Glutamatergic neuron (in vitro differentiated cells): ENCODE results near the gene PDCD5. TPM values are rescaled to one million over a fixed set of nuclear protein-coding genes. Genes with fewer than 3 reads are reported as not detected.
A peak's percentile ranks its signal among the peaks of the same experiment; 100 is the strongest.
"Not testable (repeated sequence)": the region's sequence is repeated elsewhere in the genome, so short reads cannot be mapped to it uniquely, and the experiment has no call there.

Source experiments
- DNase-seq: peaks from one replicate; pipeline ENCODE4 v3.0.0; 2022
- H3K27ac Mint-ChIP-seq: one replicate; pipeline ENCODE4 v1.8.0; 2020; ENCODE audit warnings: mild to moderate bottlenecking, mixed read lengths, inconsistent platforms; ENCODE audit not compliant: unreplicated experiment
- H3K27me3 Mint-ChIP-seq: one replicate; pipeline ENCODE4 v1.8.0; 2020; ENCODE audit warnings: mild to moderate bottlenecking, moderate library complexity, mixed read lengths, inconsistent platforms; ENCODE audit not compliant: unreplicated experiment
- H3K36me3 Mint-ChIP-seq: one replicate; pipeline ENCODE4 v1.8.0; 2020; ENCODE audit warnings: mild to moderate bottlenecking, mixed read lengths, inconsistent platforms; ENCODE audit not compliant: unreplicated experiment
- H3K4me1 Mint-ChIP-seq: one replicate; pipeline ENCODE4 v1.8.0; 2020; ENCODE audit warnings: mild to moderate bottlenecking, low read depth, mixed read lengths, inconsistent platforms; ENCODE audit not compliant: unreplicated experiment
- H3K4me3 Mint-ChIP-seq: one replicate; pipeline ENCODE4 v1.8.0; 2020; ENCODE audit warnings: mild to moderate bottlenecking, mixed read lengths, inconsistent platforms; ENCODE audit not compliant: unreplicated experiment
- H3K9me3 Mint-ChIP-seq: one replicate; pipeline ENCODE4 v1.8.0; 2020; ENCODE audit warnings: mild to moderate bottlenecking, moderate library complexity, mixed read lengths, inconsistent platforms; ENCODE audit not compliant: unreplicated experiment
- total RNA-seq: library from RNA; stranded (reverse); fragmentation: NEBNext Ultra II Directional; extraction: Animal tissue kit (Norgen Biotek cat#: 25700); gene quantifications from one replicate; pipeline ENCODE4 v1.2.1, GENCODE V29; 2021; ENCODE audit not compliant: unreplicated experiment
- TF ChIP-seq, protein P1 (sequence below): fragments of 200-600 bp; sonication (generic); IDR thresholded peaks from one replicate; pipeline ENCODE4 v1.5.0; 2021; ENCODE audit not compliant: partially characterized antibody, unreplicated experiment

PDCD5 gene
- total RNA-seq, 1 donor from 2014 or later = 122 TPM

DNA sequence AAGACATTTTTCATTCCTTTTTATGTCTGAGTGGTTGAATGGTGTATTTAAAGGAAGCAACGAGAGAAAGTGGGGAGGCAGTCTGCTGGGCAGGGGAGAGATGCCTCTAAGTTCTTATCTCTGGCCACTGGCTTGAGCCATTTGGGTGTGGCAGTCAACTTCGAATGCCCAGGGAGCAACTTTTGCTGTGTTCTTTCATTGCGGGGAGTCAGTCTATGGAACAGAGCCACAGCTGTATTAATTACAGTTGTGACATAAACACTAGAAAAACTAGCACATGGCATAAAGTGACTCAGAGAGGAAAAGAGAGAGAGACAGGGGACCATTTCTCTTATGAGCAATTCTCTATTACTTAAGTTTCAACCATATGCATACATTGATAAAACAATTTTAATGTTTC, 40.4 kb upstream of the PDCD5 start:
- H3K9me3 Mint-ChIP-seq = no peaks in the 10 kb centered on the region
- TF ChIP-seq, protein P1, sequence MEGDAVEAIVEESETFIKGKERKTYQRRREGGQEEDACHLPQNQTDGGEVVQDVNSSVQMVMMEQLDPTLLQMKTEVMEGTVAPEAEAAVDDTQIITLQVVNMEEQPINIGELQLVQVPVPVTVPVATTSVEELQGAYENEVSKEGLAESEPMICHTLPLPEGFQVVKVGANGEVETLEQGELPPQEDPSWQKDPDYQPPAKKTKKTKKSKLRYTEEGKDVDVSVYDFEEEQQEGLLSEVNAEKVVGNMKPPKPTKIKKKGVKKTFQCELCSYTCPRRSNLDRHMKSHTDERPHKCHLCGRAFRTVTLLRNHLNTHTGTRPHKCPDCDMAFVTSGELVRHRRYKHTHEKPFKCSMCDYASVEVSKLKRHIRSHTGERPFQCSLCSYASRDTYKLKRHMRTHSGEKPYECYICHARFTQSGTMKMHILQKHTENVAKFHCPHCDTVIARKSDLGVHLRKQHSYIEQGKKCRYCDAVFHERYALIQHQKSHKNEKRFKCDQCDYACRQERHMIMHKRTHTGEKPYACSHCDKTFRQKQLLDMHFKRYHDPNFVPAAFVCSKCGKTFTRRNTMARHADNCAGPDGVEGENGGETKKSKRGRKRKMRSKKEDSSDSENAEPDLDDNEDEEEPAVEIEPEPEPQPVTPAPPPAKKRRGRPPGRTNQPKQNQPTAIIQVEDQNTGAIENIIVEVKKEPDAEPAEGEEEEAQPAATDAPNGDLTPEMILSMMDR = no peak
- H3K4me1 Mint-ChIP-seq = no peaks in the 10 kb centered on the region
- no peak overlapping the region for H3K27ac Mint-ChIP-seq
- DNase-seq = no peak
- H3K36me3 Mint-ChIP-seq = no peaks in the 10 kb centered on the region
- no peak overlapping the region for H3K4me3 Mint-ChIP-seq
- H3K27me3 Mint-ChIP-seq = peaks cover 3% of the 10 kb centered on the region

DNA sequence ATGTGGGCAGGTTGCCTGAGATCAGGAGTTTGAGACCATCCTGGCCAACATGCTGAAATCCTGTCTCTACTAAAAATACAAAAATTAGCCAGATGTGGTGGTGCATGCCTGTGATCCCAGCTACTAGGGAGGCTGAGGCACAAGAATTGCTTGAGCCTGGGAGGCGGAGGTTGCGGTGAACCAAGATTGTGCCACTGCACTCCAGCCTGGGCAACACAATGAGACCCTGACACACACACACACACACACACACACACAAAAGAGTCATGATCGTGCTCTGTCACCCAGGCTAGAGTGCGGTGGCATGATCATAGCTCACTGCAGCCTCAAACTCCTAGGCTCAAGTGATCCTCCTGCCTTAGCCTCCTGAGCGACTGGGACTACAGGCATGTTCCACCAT, 39.6 kb upstream of the PDCD5 start:
- H3K4me3 Mint-ChIP-seq, H3K4me1 Mint-ChIP-seq, DNase-seq, H3K27ac Mint-ChIP-seq, H3K36me3 Mint-ChIP-seq, H3K9me3 Mint-ChIP-seq, H3K27me3 Mint-ChIP-seq: not testable (repeated sequence)

DNA sequence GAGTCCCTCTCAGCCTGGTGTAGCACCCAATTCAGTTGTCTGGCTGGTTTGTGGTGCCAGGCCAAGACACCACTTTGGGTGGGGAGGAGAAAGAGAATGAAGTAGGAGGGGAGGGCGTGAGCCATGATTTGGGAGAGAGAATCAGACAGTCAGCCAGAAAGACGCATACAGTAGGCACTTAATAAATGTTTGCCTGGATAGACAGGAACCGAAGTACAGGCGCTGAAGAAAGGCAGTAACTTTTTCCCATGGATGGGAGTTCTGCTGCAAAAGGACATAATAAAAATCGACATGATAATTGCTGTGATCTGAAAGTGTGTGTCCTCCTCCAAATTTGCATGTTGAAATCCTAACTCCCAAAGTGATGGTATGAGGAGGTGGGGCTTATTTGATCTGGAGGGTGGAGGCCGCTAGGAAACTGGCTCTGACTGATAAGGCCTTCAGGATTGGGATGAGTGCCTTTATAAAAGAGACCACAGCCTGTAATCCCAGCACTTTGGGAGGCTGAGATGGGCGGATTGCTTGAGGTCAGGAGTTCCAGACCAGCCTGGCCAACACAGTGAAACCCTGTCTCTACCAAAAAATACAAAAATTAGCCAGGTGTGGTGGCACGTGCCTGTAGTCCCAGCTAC, 38.4 kb upstream of the PDCD5 start:
- peaks cover 3% of the 10 kb centered on the region for H3K27me3 Mint-ChIP-seq
- TF ChIP-seq, protein P1 = no peak
- H3K27ac Mint-ChIP-seq = peak overlapping the region; percentile 28
- DNase-seq = no peak
- no peaks in the 10 kb centered on the region for H3K36me3 Mint-ChIP-seq
- no peaks in the 10 kb centered on the region for H3K9me3 Mint-ChIP-seq
- H3K4me3 Mint-ChIP-seq = no peak overlapping the region
- H3K4me1 Mint-ChIP-seq = no peaks in the 10 kb centered on the region

DNA sequence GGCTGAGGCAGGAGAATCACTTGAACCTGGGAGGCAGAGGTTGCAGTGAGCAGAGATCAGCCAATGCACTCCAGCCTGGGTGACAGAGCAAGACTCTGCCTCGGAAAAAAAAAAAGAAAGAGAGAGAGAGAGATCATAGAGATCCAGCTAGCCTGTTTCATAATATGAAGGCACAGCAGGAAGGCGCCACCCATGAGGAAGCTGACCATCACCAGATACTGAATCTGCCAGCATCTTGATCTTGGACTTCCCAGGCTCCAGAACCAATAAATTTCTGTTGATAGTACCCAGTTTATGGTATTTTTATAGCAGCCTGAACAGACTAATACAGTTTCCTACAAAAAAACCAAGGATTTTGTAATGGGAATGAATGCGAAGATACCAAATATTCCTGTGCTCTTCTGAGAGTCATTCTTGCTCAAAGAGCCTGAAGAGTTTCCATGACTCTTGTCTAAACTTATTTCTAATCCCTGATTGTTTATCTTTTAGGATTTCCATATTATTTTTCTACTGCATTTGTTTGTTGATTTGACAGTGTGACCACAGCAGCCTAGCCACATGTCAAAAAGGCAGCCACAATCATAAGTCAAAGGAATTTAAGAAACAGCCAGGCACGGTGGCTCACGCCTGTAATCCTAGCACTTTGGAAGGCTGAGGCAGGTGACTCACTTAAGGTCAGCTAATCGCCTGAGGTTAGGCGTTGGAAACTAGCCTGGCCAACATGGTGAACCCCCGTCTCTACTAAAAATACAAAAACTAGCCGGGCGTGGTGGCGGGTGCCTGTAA, 37.7 kb upstream of the PDCD5 start:
- Mint-ChIP-seq H3K27me3 (peaks cover 3% of the 10 kb centered on the region), H3K4me3 (no peak overlapping the region), H3K36me3 (no peaks in the 10 kb centered on the region), H3K9me3 (no peaks in the 10 kb centered on the region), H3K4me1 (no peaks in the 10 kb centered on the region), H3K27ac (peak overlapping the region; percentile 28)
- TF ChIP-seq, protein P1 = no peak
- DNase-seq = no peak

DNA sequence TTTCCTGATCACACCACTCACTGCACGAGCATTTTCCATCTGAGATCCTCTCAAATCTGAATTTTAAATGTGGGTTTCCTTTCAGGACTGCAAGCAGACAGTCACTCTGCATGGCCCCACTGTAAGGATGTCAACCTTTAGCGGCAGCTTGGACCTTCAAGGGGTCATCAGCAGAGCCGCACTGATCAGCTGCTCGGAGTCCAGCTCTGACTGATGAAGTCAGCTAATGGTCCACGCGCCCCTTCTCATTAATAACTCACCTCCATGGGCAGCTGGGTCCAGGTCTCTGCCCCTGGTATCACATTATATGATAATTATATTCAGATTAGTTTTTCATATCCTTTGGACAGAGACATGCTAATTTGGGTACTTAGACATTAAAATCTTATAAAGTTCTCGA, 36.1 kb upstream of the PDCD5 start:
- no peak overlapping the region for H3K4me3 Mint-ChIP-seq
- H3K36me3 Mint-ChIP-seq = no peaks in the 10 kb centered on the region
- no peaks in the 10 kb centered on the region for H3K27me3 Mint-ChIP-seq
- no peaks in the 10 kb centered on the region for H3K4me1 Mint-ChIP-seq
- no peak for DNase-seq
- no peak overlapping the region for H3K27ac Mint-ChIP-seq
- H3K9me3 Mint-ChIP-seq = no peaks in the 10 kb centered on the region
- TF ChIP-seq, protein P1 = no peak
